VCaP (cell line): ENCODE measurements around the gene ATP2C2.
A peak's percentile ranks its signal among the peaks of the same experiment; 100 is the strongest.

Experiments
- H3K27ac ChIP-seq: fragments of 450-650 bp; 2 replicates; pipeline ENCODE4 v1.5.1; 2017
- TF ChIP-seq, protein P1 (sequence below): fragments of 450-650 bp; conservative IDR thresholded peaks from 2 replicates; pipeline ENCODE4 v1.5.1; 2017; ENCODE audit warnings: mild to moderate bottlenecking, moderate library complexity

Gene ATP2C2

DNA sequence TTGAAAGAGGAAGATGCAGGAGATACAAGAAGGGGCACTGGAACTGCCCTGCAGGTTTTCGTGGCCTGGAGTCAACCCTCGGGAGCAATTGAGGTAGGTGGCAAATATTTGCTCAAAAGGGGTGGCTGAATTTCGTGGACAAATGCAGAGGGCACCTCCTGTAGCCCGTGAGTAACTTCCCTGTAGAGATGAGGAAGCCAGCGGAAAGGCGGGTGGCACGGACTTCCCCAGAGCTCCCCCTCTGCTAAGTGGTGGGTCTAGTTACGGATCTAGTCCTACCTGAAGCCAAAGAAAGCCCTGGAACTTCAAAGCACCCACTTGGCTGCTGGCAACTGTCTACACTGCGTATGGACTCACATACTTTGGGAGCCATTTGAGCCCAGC is 1.0 kb upstream of the ATP2C2 start:
- peak overlapping the region; percentile 79; the same call in 1 of the 2 replicates for H3K27ac ChIP-seq
- TF ChIP-seq, protein P1, sequence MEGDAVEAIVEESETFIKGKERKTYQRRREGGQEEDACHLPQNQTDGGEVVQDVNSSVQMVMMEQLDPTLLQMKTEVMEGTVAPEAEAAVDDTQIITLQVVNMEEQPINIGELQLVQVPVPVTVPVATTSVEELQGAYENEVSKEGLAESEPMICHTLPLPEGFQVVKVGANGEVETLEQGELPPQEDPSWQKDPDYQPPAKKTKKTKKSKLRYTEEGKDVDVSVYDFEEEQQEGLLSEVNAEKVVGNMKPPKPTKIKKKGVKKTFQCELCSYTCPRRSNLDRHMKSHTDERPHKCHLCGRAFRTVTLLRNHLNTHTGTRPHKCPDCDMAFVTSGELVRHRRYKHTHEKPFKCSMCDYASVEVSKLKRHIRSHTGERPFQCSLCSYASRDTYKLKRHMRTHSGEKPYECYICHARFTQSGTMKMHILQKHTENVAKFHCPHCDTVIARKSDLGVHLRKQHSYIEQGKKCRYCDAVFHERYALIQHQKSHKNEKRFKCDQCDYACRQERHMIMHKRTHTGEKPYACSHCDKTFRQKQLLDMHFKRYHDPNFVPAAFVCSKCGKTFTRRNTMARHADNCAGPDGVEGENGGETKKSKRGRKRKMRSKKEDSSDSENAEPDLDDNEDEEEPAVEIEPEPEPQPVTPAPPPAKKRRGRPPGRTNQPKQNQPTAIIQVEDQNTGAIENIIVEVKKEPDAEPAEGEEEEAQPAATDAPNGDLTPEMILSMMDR, result no peak

DNA sequence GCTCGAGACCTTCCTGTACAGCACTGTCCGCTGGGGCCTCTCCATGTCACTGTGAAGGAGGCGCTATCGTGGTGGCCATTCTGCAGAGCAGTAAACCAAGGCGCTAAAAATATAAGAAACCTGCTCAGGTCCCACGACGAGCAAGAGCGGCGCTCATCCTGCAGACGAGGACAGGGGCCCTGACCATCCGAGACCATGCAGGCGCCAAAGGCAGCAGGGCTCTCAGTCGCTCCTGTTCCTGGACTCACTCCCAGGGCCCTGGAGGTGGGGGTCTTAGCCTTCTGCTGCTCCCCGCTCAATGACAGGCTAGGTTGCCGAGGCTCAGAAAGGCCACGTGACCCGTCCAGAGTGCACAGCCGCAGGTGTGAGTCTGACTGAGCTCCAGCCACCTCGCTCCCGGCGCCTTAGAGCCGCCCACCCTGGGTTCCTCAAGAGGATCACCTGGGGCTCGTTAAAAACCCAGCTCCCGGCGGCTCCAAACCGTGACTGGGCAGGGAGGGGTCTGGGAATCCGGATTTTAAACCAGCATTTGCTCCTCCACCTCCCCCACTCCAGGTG is 509 bp upstream of the ATP2C2 start:
- H3K27ac ChIP-seq, result peak overlapping the region; percentile 79
- TF ChIP-seq, protein P1, result no peak

GRCh38 chr16:84369105-84369504 is 767 bp downstream of the ATP2C2 start:
- peak overlapping the region; percentile 79 for H3K27ac ChIP-seq
- TF ChIP-seq, protein P1, result no peak

DNA sequence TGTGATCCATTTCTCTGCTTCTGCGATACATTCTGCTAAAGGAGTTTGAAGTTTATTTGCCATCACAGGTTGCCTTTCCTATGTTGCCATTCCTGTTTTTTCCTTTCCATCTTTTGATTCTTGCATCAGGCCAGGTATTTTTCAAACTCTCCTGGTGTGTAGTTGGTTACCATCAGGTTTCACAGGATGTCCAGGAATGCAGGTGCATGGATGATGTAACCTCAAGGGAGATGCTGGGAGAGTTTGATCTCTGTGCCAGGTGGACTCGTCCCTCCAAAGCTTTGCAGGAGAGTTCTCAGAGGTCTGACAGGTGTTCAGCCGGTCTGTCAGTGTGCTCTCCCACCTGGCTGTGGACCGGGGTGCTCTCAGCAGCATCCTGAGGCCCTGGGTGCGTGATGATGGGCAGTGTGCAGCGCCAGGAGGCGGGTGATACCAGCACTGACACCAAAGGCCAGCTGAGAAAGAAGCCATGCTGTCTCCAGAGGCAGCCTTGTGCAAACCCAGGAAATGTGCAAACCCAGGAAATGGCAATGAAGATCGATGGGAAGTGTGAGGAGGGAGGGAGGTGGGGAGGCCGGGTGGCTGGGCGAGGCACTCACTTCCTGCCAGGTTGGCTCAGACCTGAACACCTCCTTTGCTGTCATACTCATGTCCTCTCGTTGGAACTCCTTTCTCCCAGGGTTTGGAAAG is 1.7 kb downstream of the ATP2C2 start:
- peak overlapping the region; percentile 79 for H3K27ac ChIP-seq
- TF ChIP-seq, protein P1, result no peak

GRCh38 chr16:84370723-84371552 is 2.6 kb downstream of the ATP2C2 start:
- TF ChIP-seq, protein P1, result no peak
- H3K27ac ChIP-seq, result peak overlapping the region; percentile 79

DNA sequence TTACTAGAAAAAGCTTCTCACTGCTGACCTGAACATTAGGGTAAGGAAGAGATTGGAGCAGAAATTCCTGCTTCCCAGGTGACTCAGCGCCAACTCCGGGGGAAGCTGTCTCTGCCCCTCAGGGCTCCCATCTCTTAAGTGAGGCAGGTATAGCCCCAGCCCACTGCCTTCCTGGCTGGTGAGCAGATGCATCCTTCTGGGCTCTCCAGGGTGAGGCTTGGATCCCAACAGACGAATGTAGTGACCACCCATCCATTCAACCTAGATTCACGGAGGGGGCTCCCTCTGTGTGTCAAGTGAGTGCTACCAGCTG is 3.2 kb downstream of the ATP2C2 start:
- TF ChIP-seq, protein P1, result no peak
- peak overlapping the region; percentile 79 for H3K27ac ChIP-seq

DNA sequence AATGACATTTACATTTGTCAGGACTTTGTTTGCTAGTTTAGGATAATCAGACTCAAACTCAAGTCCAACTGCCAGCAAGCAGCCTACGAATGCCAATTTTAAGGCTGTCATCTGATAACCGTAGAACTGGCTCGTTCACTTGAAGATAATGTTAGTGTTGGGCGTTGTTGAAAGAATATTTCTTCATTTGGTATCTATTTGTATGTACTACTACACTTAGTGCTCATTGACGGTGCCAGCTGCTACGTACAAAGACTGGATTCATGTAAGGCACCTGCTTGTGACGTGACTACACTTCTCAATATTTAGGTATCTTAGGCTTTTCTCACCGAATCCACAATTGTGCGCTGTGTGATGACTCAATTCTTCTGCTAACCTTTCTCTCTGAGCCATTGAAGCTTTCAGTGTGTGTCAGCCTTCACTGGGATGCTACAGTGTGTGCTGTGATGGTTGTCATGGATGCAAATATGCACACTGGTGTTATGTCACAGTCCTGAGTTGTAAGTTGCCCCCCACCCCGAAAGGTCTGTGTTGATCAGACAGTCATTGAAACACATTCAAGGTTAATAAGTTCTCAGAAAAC is 5.7 kb downstream of the ATP2C2 start:
- TF ChIP-seq, protein P1, result no peak
- H3K27ac ChIP-seq, result no peak overlapping the region
